RWPE1 (cell line): ENCODE measurements around the gene PJA2.

Source experiments
- CTCF ChIA-PET: fragments of 350-600 bp; sonication (Branson Sonifier 250); formaldehyde crosslinking; extraction: SDS; loops from one replicate; lab custom pipeline; 2021; lab: Yijun Ruan, JAX
- POLR2A ChIA-PET: fragments of 400-600 bp; formaldehyde crosslinking; extraction: SDS; loops from one replicate; lab custom pipeline; 2020; ENCODE audit warnings: antibody characterized with exemption; ENCODE audit not compliant: low non-redundant PET; lab: Yijun Ruan, JAX
- DNase-seq: peaks from one replicate; pipeline ENCODE4 v3.0.0; 2012; ENCODE audit warnings: low spot score
- H3K27ac ChIP-seq: fragments of 450-650 bp; 2 replicates; pipeline ENCODE4 v1.5.1; 2017
- TF ChIP-seq, protein P1 (sequence below): fragments of 450-650 bp; conservative IDR thresholded peaks from 2 replicates; pipeline ENCODE4 v1.5.1; 2017; ENCODE audit warnings: low read depth, mild to moderate bottlenecking

PJA2 gene

DNA sequence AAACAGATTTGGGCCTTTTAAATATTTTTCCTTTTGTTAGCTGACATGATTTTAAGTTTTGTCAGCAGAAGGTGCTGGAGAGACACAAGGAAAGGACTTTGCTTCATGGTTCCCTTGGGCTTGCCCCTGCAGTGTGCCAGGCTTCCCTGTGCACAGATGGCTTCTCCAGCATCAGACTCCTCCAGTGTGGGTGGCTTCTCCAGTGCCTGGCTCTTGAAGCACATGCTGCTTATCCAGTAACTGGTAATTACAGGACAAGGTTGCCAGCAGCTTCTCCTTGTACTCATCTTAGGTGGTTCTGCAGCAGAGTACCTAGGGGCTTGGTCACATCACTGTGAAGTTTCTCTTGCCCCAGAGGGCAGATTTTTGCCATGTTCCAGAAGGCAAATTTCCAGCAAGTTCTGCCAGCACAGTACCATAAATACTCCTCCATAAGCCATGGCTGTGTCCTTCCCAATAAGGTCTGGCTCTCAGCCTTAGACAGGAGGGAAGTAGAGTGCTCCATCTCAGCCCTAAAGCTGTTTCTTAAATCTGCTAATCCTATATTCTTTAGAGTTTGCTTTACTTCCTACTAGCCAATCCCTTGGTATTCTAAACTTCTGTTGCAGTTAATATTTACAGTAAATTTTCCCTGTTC lies 62.4 kb downstream of the PJA2 start:
- TF ChIP-seq, protein P1, sequence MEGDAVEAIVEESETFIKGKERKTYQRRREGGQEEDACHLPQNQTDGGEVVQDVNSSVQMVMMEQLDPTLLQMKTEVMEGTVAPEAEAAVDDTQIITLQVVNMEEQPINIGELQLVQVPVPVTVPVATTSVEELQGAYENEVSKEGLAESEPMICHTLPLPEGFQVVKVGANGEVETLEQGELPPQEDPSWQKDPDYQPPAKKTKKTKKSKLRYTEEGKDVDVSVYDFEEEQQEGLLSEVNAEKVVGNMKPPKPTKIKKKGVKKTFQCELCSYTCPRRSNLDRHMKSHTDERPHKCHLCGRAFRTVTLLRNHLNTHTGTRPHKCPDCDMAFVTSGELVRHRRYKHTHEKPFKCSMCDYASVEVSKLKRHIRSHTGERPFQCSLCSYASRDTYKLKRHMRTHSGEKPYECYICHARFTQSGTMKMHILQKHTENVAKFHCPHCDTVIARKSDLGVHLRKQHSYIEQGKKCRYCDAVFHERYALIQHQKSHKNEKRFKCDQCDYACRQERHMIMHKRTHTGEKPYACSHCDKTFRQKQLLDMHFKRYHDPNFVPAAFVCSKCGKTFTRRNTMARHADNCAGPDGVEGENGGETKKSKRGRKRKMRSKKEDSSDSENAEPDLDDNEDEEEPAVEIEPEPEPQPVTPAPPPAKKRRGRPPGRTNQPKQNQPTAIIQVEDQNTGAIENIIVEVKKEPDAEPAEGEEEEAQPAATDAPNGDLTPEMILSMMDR, result no peak
- ChIA-PET POLR2A (no interaction called here), CTCF (interaction anchor here (0.6 kb wide), 2 partner anchors 412 to 618 kb away, joined by 3 to 4 read pairs; no protein-coding TSS in a partner anchor)
- no peak for DNase-seq
- no peak overlapping the region; the same call in 1 of the 2 replicates for H3K27ac ChIP-seq

GRCh38 chr5:109345699-109346098 lies 64.1 kb downstream of the PJA2 start:
- CTCF ChIA-PET, result interaction anchor here (0.6 kb wide), 1 partner anchor 270 kb away, joined by 3 read pairs; no protein-coding TSS in a partner anchor
- POLR2A ChIA-PET, result interaction anchor here (0.7 kb wide), 1 partner anchor 70 kb away, joined by 4 read pairs; no protein-coding TSS in a partner anchor
- no peak for DNase-seq
- TF ChIP-seq, protein P1, result no peak
- H3K27ac ChIP-seq, result no peak overlapping the region

DNA sequence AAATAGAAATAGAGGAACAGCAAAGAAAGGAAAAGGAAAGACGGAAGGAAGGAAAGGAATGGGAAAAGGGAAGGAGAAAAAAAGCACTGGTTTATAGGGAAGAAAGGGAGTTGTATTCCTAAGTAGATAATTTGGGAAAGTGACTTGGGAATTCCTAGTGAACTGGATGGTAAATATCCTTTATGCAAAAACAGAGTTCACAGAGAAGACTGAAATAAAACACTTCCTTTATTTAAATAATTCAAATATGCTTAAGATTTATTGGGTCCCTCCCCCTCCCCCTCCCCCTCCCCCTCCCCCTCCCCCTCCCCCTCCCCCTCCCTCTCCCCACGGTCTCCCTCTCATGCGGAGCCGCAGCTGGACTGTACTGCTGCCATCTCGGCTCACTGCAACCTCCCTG lies 69.4 kb downstream of the PJA2 start:
- no peak for DNase-seq
- POLR2A ChIA-PET, result no interaction called here
- CTCF ChIA-PET, result interaction anchor here (0.7 kb wide), 1 partner anchor 13 kb away, joined by 3 read pairs; no protein-coding TSS in a partner anchor
- TF ChIP-seq, protein P1, result no peak
- H3K27ac ChIP-seq, result no peak overlapping the region

DNA sequence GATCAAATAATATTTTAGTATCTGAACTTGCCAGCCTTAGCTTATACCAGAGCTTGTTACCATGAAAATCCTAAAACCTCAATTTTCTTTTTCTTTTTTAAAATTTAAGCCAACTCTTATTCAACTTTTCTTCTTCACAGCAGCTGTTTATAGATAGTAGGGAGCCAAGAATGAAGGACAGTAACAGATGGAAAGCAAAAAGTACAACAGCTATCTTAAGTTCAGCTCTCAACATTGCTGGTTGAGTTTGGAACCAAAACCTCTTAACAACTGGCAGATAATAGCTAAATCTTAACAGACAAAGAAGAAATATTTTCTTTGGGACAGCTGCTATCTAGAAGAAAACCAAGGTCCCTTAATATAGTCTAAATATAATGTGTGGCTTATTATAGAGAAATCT lies 74.7 kb downstream of the PJA2 start:
- DNase-seq, result no peak
- no peak overlapping the region for H3K27ac ChIP-seq
- ChIA-PET CTCF (no interaction called here), POLR2A (no interaction called here)
- TF ChIP-seq, protein P1, result no peak

GRCh38 chr5:109334056-109334455 lies 75.7 kb downstream of the PJA2 start:
- DNase-seq, result no peak
- TF ChIP-seq, protein P1, result no peak
- no peak overlapping the region for H3K27ac ChIP-seq
- ChIA-PET POLR2A (no interaction called here), CTCF (interaction anchor here (0.5 kb wide), 1 partner anchor 694 kb away, joined by 5 read pairs; no protein-coding TSS in a partner anchor)

- H3K27ac ChIP-seq, result no peak overlapping the region
- TF ChIP-seq, protein P1, result no peak
- CTCF ChIA-PET, result no interaction called here
- POLR2A ChIA-PET, result no interaction called here
- peak; percentile 21 for DNase-seq
Observed at GRCh38 chr5:109329333-109330237, 80.2 kb downstream of the PJA2 start.
